ENCODE data around the gene DNAJC18.

The DNAJC18 gene

GRCh38 chr5:139396691-139397090 is 42.6 kb downstream of the DNAJC18 start:
- TF ChIP-seq MYC (IDR thresholded peaks at IDR 0.05; ENCODE audit: low read depth, low read length) (no peak), POLR2A (IDR thresholded peaks at IDR 0.05; ENCODE audit: extremely low read depth, insufficient read length) (no peak), MAX (IDR thresholded peaks at IDR 0.05; ENCODE audit: low read depth, low read length) (no peak), CTCF (IDR thresholded peaks at IDR 0.05; ENCODE audit: low read depth, low read length) (no peak)

GRCh38 chr5:139395844-139396640 is 43.3 kb downstream of the DNAJC18 start:
- TF ChIP-seq CTCF (IDR thresholded peaks at IDR 0.05; ENCODE audit: low read depth, low read length) = no peak
- TF ChIP-seq MAX (IDR thresholded peaks at IDR 0.05; ENCODE audit: low read depth, low read length) = no peak
- no peak overlapping the region for H3K4me3 ChIP-seq (ENCODE audit: low read depth, low read length)
- DNase-seq (ENCODE audit: low read depth) = no peak

More at GRCh38 chr5:139396691-139397090, 42.6 kb downstream of the DNAJC18 start:
- no peak overlapping the region for H3K4me3 ChIP-seq (ENCODE audit: low read depth, low read length)
- no peak for DNase-seq (ENCODE audit: low read depth)

GRCh38 chr5:139394654-139395566 is 44.4 kb downstream of the DNAJC18 start, which contains the start of gene PROB1:
PROB1 (minus strand) TSS chr5:139395104; CDS start chr5:139395081, 23 bp downstream.
- no peak for DNase-seq (ENCODE audit: low read depth)
- H3K4me3 ChIP-seq (ENCODE audit: low read depth, low read length) = no peak within 1 kb of the TSS
- no peak for TF ChIP-seq MYC (IDR thresholded peaks at IDR 0.05; ENCODE audit: low read depth, low read length)
- no peak for TF ChIP-seq MAX (IDR thresholded peaks at IDR 0.05; ENCODE audit: low read depth, low read length)
- TF ChIP-seq POLR2A (IDR thresholded peaks at IDR 0.05; ENCODE audit: extremely low read depth, insufficient read length) = no peak
- no peak for TF ChIP-seq CTCF (IDR thresholded peaks at IDR 0.05; ENCODE audit: low read depth, low read length)

GRCh38 chr5:139394123-139394653 is 45.1 kb downstream of the DNAJC18 start:
- no peak overlapping the region for H3K4me3 ChIP-seq (ENCODE audit: low read depth, low read length)
- no peak for TF ChIP-seq MYC (IDR thresholded peaks at IDR 0.05; ENCODE audit: low read depth, low read length)
- DNase-seq (ENCODE audit: low read depth) = no peak

GRCh38 chr5:139393497-139394122 is 45.7 kb downstream of the DNAJC18 start:
- H3K4me3 ChIP-seq (ENCODE audit: low read depth, low read length) = peak overlapping the region; percentile 70
- TF ChIP-seq MYC (IDR thresholded peaks at IDR 0.05; ENCODE audit: low read depth, low read length) (no peak), CTCF (IDR thresholded peaks at IDR 0.05; ENCODE audit: low read depth, low read length) (no peak), MAX (IDR thresholded peaks at IDR 0.05; ENCODE audit: low read depth, low read length) (no peak), POLR2A (IDR thresholded peaks at IDR 0.05; ENCODE audit: extremely low read depth, insufficient read length) (no peak)
- DNase-seq (ENCODE audit: low read depth) = no peak
